ENCODE data around the gene NLRP9. TPM values are rescaled to one million over a fixed set of nuclear protein-coding genes. Genes with fewer than 3 reads are reported as not detected.

NLRP9 gene
- total RNA-seq, 4 donors from 2014 or later = not detected

- H3K36me3 ChIP-seq = peaks cover 0 to 69% of the 10 kb centered on the region in 2 donors
- no peak for TF ChIP-seq POLR2A (IDR thresholded peaks at IDR 0.05)
- TF ChIP-seq EP300 (IDR thresholded peaks at IDR 0.05) = no peak
- no peak for TF ChIP-seq POLR2AphosphoS5 (IDR thresholded peaks at IDR 0.05)
- no peak for TF ChIP-seq CTCF (IDR thresholded peaks at IDR 0.05)
- no peak for ATAC-seq
- H3K4me3 ChIP-seq = no peak overlapping the region
- no CpG with 5 or more reads among the region's 12 CpGs for WGBS, 2 donors (ENCODE audit: low coverage in 1 of 2)
- H3K27ac ChIP-seq = no peak overlapping the region
- no peaks in the 10 kb centered on the region for H3K27me3 ChIP-seq
- H3K4me1 ChIP-seq = peaks cover 0 to 57% (median 39%) of the 10 kb centered on the region in 3 donors
- no peaks in the 10 kb centered on the region for H3K9me3 ChIP-seq
These were observed 77.8 kb downstream of the NLRP9 start for GRCh38 chr19:55660404-55660803.

- H3K27ac ChIP-seq = no peak overlapping the region
- no peaks in the 10 kb centered on the region for H3K9me3 ChIP-seq
- H3K4me1 ChIP-seq = peaks cover 0 to 58% (median 39%) of the 10 kb centered on the region in 3 donors
- no peak overlapping the region for H3K4me3 ChIP-seq
- ATAC-seq = no peak
- WGBS, 2 donors (ENCODE audit: low coverage in 1 of 2) = 79% methylated on average over 3 of the region's 9 CpGs; no CpG with 5 or more reads in 1 of the 2 donors
- H3K36me3 ChIP-seq = peaks cover 0 to 63% of the 10 kb centered on the region in 2 donors
- H3K27me3 ChIP-seq = no peaks in the 10 kb centered on the region
- no peak for TF ChIP-seq EP300 (IDR thresholded peaks at IDR 0.05)
- no peak for TF ChIP-seq CTCF (IDR thresholded peaks at IDR 0.05)
- TF ChIP-seq POLR2A (IDR thresholded peaks at IDR 0.05) = no peak
- TF ChIP-seq POLR2AphosphoS5 (IDR thresholded peaks at IDR 0.05) = no peak
These were observed 78.4 kb downstream of the NLRP9 start for GRCh38 chr19:55659822-55660221.

- TF ChIP-seq POLR2A (IDR thresholded peaks at IDR 0.05) = no peak
- no peak for TF ChIP-seq CTCF (IDR thresholded peaks at IDR 0.05)
- no peak for TF ChIP-seq EP300 (IDR thresholded peaks at IDR 0.05)
- no peak for TF ChIP-seq POLR2AphosphoS5 (IDR thresholded peaks at IDR 0.05)
- H3K36me3 ChIP-seq = peaks cover 0 to 54% of the 10 kb centered on the region in 2 donors
These were observed 79.2 kb downstream of the NLRP9 start for GRCh38 chr19:55658846-55659459.

More at GRCh38 chr19:55658846-55659459, 79.2 kb downstream of the NLRP9 start:
- Histone ChIP-seq H3K4me1 (peaks cover 0 to 58% (median 39%) of the 10 kb centered on the region in 3 donors), H3K4me3 (no peak overlapping the region), H3K27me3 (no peaks in the 10 kb centered on the region), H3K9me3 (no peaks in the 10 kb centered on the region), H3K27ac (no peak overlapping the region)
- WGBS, 2 donors (ENCODE audit: low coverage in 1 of 2) = 80% methylated on average over 2 of the region's 37 CpGs; no CpG with 5 or more reads in 1 of the 2 donors
- ATAC-seq = no peak

Small RNA genes lying within 50 kb of the gene (small RNA-seq; reads per million reads assigned to genes)
- 0 reads per million in 4 donors for gene AC010525.2

Other genes with a start within 250 kb of the NLRP9 start
- 10 to 100 TPM in 3 of 4 donors, 1 to 10 TPM in 1; 6.3 to 39.2 (median 23.5) TPM for gene SSC5D, start 250.0 kb downstream of the NLRP9 start, total RNA-seq
- gene SBK2, start 201.3 kb downstream of the NLRP9 start, total RNA-seq = not detected
- gene SBK3, start 192.9 kb downstream of the NLRP9 start, total RNA-seq = under 1 TPM in 2 of 4 donors, not detected in 2; 0.40 TPM
- gene ZNF579, start 157.6 kb downstream of the NLRP9 start, total RNA-seq = 1 to 10 TPM; 2.8 to 6.9 (median 3.9) TPM
- gene FIZ1, start 138.9 kb downstream of the NLRP9 start, total RNA-seq = 10 to 100 TPM in 2 of 4 donors, 1 to 10 TPM in 2; 4.7 to 11.2 (median 9.9) TPM
- gene ZNF524, start 138.1 kb downstream of the NLRP9 start, total RNA-seq = 10 to 100 TPM; 20.3 to 33.5 (median 26.4) TPM
- gene ZNF865, start 132.8 kb downstream of the NLRP9 start, total RNA-seq = 10 to 100 TPM in 1 of 4 donors, 1 to 10 TPM in 3; 4.6 to 12.0 (median 6.4) TPM
- 1 to 10 TPM in 3 of 4 donors, under 1 TPM in 1; 0.54 to 8.1 (median 4.8) TPM for gene ZNF784, start 113.8 kb downstream of the NLRP9 start, total RNA-seq
- gene ZNF580, start 97.4 kb downstream of the NLRP9 start, total RNA-seq = 10 to 100 TPM; 28.9 to 44.1 (median 35.2) TPM
- 10 to 100 TPM in 3 of 4 donors, 1 to 10 TPM in 1; 8.4 to 17.5 (median 11.4) TPM for gene ZNF581, start 94.8 kb downstream of the NLRP9 start, total RNA-seq
- gene CCDC106, start 90.2 kb downstream of the NLRP9 start, total RNA-seq = 10 to 100 TPM; 11.4 to 28.5 (median 15.5) TPM
- 10 to 100 TPM; 68.9 to 97.9 (median 91.4) TPM for gene U2AF2, start 83.4 kb downstream of the NLRP9 start, total RNA-seq
- 100 to 1,000 TPM in 1 of 4 donors, 10 to 100 TPM in 3; 44.8 to 165 (median 70.2) TPM for gene EPN1, start 63.2 kb downstream of the NLRP9 start, total RNA-seq
- not detected for gene RFPL4A, start 20.7 kb upstream of the NLRP9 start, total RNA-seq
- gene RFPL4AL1, start 30.7 kb upstream of the NLRP9 start, total RNA-seq = not detected
- gene NLRP11, start 93.6 kb upstream of the NLRP9 start, total RNA-seq = not detected
- not detected for gene NLRP4, start 98.1 kb upstream of the NLRP9 start, total RNA-seq
- gene NLRP13, start 193.9 kb upstream of the NLRP9 start, total RNA-seq = not detected
- not detected for gene NLRP8, start 209.4 kb upstream of the NLRP9 start, total RNA-seq
- gene NLRP5, start 248.4 kb upstream of the NLRP9 start, total RNA-seq = not detected

Data from gastroesophageal sphincter (tissue), 4 donors.